Measurements from ENCODE around the gene ARHGAP19. TPM values are rescaled to one million over a fixed set of nuclear protein-coding genes. Genes with fewer than 3 reads are reported as not detected.

The ARHGAP19 gene
- polyA plus RNA-seq, 4 donors = 2.2 to 15.2 (median 3.7) TPM

DNA sequence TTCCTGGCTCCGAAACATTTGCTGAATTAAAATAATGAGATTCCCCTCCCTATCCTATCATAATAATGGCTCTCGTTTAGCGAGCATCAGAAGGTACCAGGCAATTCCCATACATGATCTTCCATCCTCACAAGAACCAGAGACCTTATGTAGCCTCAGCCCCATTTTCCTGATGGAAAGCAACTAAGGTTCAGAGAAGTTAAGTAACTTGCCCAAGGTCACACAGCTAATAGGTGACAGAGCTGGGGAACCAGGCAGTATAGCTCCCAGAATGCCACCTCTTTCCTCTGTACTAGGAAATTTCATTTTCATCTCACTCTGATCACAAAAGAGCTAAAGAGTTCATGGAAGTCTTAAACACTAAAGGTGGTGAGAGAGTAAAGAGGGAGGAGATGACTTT is 109.1 kb downstream of the ARHGAP19 start:
- DNase-seq = no peak
- H3K36me3 ChIP-seq (ENCODE audit: control insufficient read depth in 3 of 3, insufficient read depth in 2 of 3, low read depth in 1 of 3, low read length in 3 of 3) = no peaks in the 10 kb centered on the region
- no peak overlapping the region for H3K27ac ChIP-seq (ENCODE audit: low read depth in 1 of 3, low read length in 2 of 3)
- H3K4me3 ChIP-seq (ENCODE audit: low read depth in 1 of 3, low read length in 3 of 3) = no peak overlapping the region
- H3K27me3 ChIP-seq (ENCODE audit: control insufficient read depth in 3 of 3, insufficient read depth in 3 of 3, low read length in 3 of 3) = peaks cover 8 to 65% (median 43%) of the 10 kb centered on the region in 3 donors
- no peaks in the 10 kb centered on the region for H3K9me3 ChIP-seq (ENCODE audit: control insufficient read depth in 2 of 2, insufficient read depth in 1 of 2, low read depth in 1 of 2, low read length in 1 of 2)
- H3K4me1 ChIP-seq (ENCODE audit: control insufficient read depth in 3 of 3, insufficient read depth in 2 of 3, low read depth in 1 of 3, low read length in 2 of 3) = peaks cover 0 to 6% (median 0%) of the 10 kb centered on the region in 3 donors
- WGBS, 3 donors = 74 to 91% (median 89%) methylated on average over 3 of the region's 3 CpGs
- FAIRE-seq = no peak

GRCh38 chr10:97182288-97182990 is 110.0 kb downstream of the ARHGAP19 start:
- H3K27ac ChIP-seq (ENCODE audit: low read depth in 1 of 3, low read length in 2 of 3) = no peak overlapping the region
- H3K27me3 ChIP-seq (ENCODE audit: control insufficient read depth in 3 of 3, insufficient read depth in 3 of 3, low read length in 3 of 3) = peaks cover 7 to 59% (median 43%) of the 10 kb centered on the region in 3 donors
- 79 to 83% (median 81%) methylated on average over 10 of the region's 10 CpGs for WGBS, 3 donors
- FAIRE-seq (no peak), DNase-seq (no peak)
- H3K4me3 ChIP-seq (ENCODE audit: low read depth in 1 of 3, low read length in 3 of 3) = no peak overlapping the region
- no peaks in the 10 kb centered on the region for H3K36me3 ChIP-seq (ENCODE audit: control insufficient read depth in 3 of 3, insufficient read depth in 2 of 3, low read depth in 1 of 3, low read length in 3 of 3)
- H3K9me3 ChIP-seq (ENCODE audit: control insufficient read depth in 2 of 2, insufficient read depth in 1 of 2, low read depth in 1 of 2, low read length in 1 of 2) = no peaks in the 10 kb centered on the region
- H3K4me1 ChIP-seq (ENCODE audit: control insufficient read depth in 3 of 3, insufficient read depth in 2 of 3, low read depth in 1 of 3, low read length in 2 of 3) = peaks cover 0 to 6% (median 0%) of the 10 kb centered on the region in 3 donors

DNA sequence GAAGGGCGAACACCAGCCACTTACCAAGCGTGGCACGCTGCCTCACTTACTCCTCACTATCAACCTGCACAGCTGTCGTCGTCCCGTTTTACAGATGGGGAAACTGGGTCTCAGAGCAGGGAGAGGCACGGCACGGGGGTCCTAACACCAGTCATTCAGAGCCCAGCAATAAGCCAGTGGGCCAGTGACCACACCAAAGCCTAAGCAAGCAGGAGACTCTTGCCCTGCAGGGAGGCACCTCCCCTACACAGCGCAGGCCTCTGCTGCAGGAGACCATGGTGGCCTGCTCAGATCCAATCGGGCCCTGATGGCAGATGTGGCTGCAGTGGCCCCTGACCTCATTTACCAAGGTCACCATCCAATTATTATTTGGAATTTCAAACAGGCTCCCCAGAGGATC is 111.5 kb downstream of the ARHGAP19 start:
- peaks cover 6 to 48% (median 33%) of the 10 kb centered on the region in 3 donors for H3K27me3 ChIP-seq (ENCODE audit: control insufficient read depth in 3 of 3, insufficient read depth in 3 of 3, low read length in 3 of 3)
- no peaks in the 10 kb centered on the region for H3K9me3 ChIP-seq (ENCODE audit: control insufficient read depth in 2 of 2, insufficient read depth in 1 of 2, low read depth in 1 of 2, low read length in 1 of 2)
- no peak overlapping the region for H3K4me3 ChIP-seq (ENCODE audit: low read depth in 1 of 3, low read length in 3 of 3)
- FAIRE-seq = no peak
- H3K36me3 ChIP-seq (ENCODE audit: control insufficient read depth in 3 of 3, insufficient read depth in 2 of 3, low read depth in 1 of 3, low read length in 3 of 3) = no peaks in the 10 kb centered on the region
- peaks cover 0 to 6% (median 0%) of the 10 kb centered on the region in 3 donors for H3K4me1 ChIP-seq (ENCODE audit: control insufficient read depth in 3 of 3, insufficient read depth in 2 of 3, low read depth in 1 of 3, low read length in 2 of 3)
- H3K27ac ChIP-seq (ENCODE audit: low read depth in 1 of 3, low read length in 2 of 3) = no peak overlapping the region
- WGBS, 3 donors = 87 to 94% (median 89%) methylated on average over 10 of the region's 10 CpGs
- DNase-seq = no peak

GRCh38 chr10:97180363-97180755 is 112.1 kb downstream of the ARHGAP19 start:
- 59 to 71% (median 61%) methylated on average over 8 of the region's 8 CpGs for WGBS, 3 donors
- Histone ChIP-seq H3K36me3 (ENCODE audit: control insufficient read depth in 3 of 3, insufficient read depth in 2 of 3, low read depth in 1 of 3, low read length in 3 of 3) (no peaks in the 10 kb centered on the region), H3K27me3 (ENCODE audit: control insufficient read depth in 3 of 3, insufficient read depth in 3 of 3, low read length in 3 of 3) (peaks cover 6 to 44% (median 29%) of the 10 kb centered on the region in 3 donors), H3K4me3 (ENCODE audit: low read depth in 1 of 3, low read length in 3 of 3) (no peak overlapping the region), H3K9me3 (ENCODE audit: control insufficient read depth in 2 of 2, insufficient read depth in 1 of 2, low read depth in 1 of 2, low read length in 1 of 2) (no peaks in the 10 kb centered on the region), H3K4me1 (ENCODE audit: control insufficient read depth in 3 of 3, insufficient read depth in 2 of 3, low read depth in 1 of 3, low read length in 2 of 3) (peaks cover 0 to 5% (median 0%) of the 10 kb centered on the region in 3 donors), H3K27ac (ENCODE audit: low read depth in 1 of 3, low read length in 2 of 3) (no peak overlapping the region)
- FAIRE-seq = no peak
- DNase-seq = no peak

DNA sequence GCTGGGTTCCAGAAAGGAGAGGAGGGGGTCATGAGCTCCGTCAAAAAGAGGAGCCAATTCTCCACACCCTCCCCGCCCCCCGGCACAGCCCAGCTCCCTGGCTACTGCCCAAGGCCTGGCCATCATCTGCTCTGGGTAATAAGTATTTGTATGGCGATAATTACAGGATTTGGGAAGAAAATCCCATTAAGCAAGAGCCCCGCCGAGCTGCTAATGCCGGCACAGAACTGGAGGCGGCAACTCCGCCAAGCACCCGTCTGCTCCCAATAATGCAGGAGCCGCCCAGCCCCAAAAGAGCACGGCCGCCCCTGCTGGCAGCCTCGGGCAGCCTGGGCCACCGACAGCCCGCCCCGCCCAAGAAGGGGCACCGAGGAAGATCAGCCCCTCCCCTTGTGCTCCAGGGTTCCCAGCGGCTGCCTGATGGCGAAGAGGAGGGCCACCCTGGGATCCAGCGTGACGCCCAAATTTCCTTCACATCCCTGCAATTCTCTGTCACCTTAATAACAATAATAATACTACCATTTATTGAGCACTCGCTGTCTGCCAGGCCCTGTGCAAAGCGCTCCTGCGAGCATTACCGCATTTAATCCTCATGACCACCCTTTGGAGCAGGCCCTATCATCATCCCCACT is 112.6 kb downstream of the ARHGAP19 start:
- FAIRE-seq (no peak), DNase-seq (no peak)
- Histone ChIP-seq H3K4me1 (ENCODE audit: control insufficient read depth in 3 of 3, insufficient read depth in 2 of 3, low read depth in 1 of 3, low read length in 2 of 3) (peaks cover 0 to under 1% (median 0%) of the 10 kb centered on the region in 3 donors), H3K9me3 (ENCODE audit: control insufficient read depth in 2 of 2, insufficient read depth in 1 of 2, low read depth in 1 of 2, low read length in 1 of 2) (no peaks in the 10 kb centered on the region), H3K27me3 (ENCODE audit: control insufficient read depth in 3 of 3, insufficient read depth in 3 of 3, low read length in 3 of 3) (peaks cover 2 to 39% (median 24%) of the 10 kb centered on the region in 3 donors), H3K4me3 (ENCODE audit: low read depth in 1 of 3, low read length in 3 of 3) (no peak overlapping the region), H3K36me3 (ENCODE audit: control insufficient read depth in 3 of 3, insufficient read depth in 2 of 3, low read depth in 1 of 3, low read length in 3 of 3) (no peaks in the 10 kb centered on the region), H3K27ac (ENCODE audit: low read depth in 1 of 3, low read length in 2 of 3) (no peak overlapping the region)
- WGBS, 3 donors = 24 to 34% (median 24%) methylated on average over 26 of the region's 26 CpGs

- FAIRE-seq = no peak
- Histone ChIP-seq H3K4me3 (ENCODE audit: low read depth in 1 of 3, low read length in 3 of 3) (no peak overlapping the region), H3K9me3 (ENCODE audit: control insufficient read depth in 2 of 2, insufficient read depth in 1 of 2, low read depth in 1 of 2, low read length in 1 of 2) (no peaks in the 10 kb centered on the region), H3K36me3 (ENCODE audit: control insufficient read depth in 3 of 3, insufficient read depth in 2 of 3, low read depth in 1 of 3, low read length in 3 of 3) (no peaks in the 10 kb centered on the region), H3K4me1 (ENCODE audit: control insufficient read depth in 3 of 3, insufficient read depth in 2 of 3, low read depth in 1 of 3, low read length in 2 of 3) (no peaks in the 10 kb centered on the region), H3K27me3 (ENCODE audit: control insufficient read depth in 3 of 3, insufficient read depth in 3 of 3, low read length in 3 of 3) (peaks cover 0 to 33% (median 24%) of the 10 kb centered on the region in 3 donors), H3K27ac (ENCODE audit: low read depth in 1 of 3, low read length in 2 of 3) (no peak overlapping the region)
- 40 to 52% (median 46%) methylated on average over 6 of the region's 6 CpGs for WGBS, 3 donors
- DNase-seq = no peak
These were observed 113.1 kb downstream of the ARHGAP19 start for GRCh38 chr10:97179311-97179710.

DNA sequence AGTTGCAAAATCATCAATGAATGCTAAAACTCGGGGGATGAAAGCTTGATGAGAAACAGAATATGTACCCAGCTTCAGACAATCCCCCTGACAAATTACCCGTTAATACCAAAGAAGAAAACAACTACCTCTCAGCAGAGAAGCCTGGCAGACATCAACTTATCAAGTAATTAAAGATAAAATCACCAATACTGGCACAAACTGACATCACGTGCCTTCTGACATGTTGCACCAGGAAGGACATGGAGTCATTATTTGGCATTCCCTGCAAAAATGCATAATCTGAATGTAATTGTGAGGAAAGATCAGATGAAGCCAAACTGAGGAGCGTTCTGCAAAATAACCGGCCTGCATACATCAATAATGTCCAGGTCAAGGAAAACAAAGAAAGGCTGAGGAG is 114.4 kb downstream of the ARHGAP19 start:
- H3K27me3 ChIP-seq (ENCODE audit: control insufficient read depth in 3 of 3, insufficient read depth in 3 of 3, low read length in 3 of 3) = peaks cover 0 to 24% (median 17%) of the 10 kb centered on the region in 3 donors
- no peaks in the 10 kb centered on the region for H3K9me3 ChIP-seq (ENCODE audit: control insufficient read depth in 2 of 2, insufficient read depth in 1 of 2, low read depth in 1 of 2, low read length in 1 of 2)
- H3K4me3 ChIP-seq (ENCODE audit: low read depth in 1 of 3, low read length in 3 of 3) = no peak overlapping the region
- 61 to 65% (median 65%) methylated on average over 5 of the region's 5 CpGs for WGBS, 3 donors
- FAIRE-seq = no peak
- no peak overlapping the region for H3K27ac ChIP-seq (ENCODE audit: low read depth in 1 of 3, low read length in 2 of 3)
- H3K4me1 ChIP-seq (ENCODE audit: control insufficient read depth in 3 of 3, insufficient read depth in 2 of 3, low read depth in 1 of 3, low read length in 2 of 3) = no peaks in the 10 kb centered on the region
- no peaks in the 10 kb centered on the region for H3K36me3 ChIP-seq (ENCODE audit: control insufficient read depth in 3 of 3, insufficient read depth in 2 of 3, low read depth in 1 of 3, low read length in 3 of 3)
- DNase-seq = no peak

DNA sequence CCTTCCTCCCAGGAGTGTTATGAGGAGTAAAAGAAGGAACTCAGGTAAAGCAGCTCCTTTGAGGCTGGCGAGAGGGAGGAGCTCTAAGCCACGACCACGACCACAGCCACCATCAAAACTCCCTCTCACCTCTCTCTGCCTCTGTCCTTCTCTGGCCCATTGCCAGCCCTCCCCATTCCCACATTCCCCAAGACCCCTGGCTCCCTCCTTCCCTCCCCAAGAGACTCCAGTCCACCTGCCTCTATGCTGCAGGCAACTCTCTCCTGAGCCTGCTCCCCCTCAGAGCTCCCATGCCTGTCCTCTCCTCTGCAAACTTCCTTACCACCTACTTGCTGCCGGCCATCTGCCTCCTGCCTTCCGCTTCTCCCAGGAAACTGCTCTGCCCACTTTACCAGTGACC is 116.2 kb downstream of the ARHGAP19 start:
- no peak overlapping the region for H3K27ac ChIP-seq (ENCODE audit: low read depth in 1 of 3, low read length in 2 of 3)
- no peaks in the 10 kb centered on the region for H3K36me3 ChIP-seq (ENCODE audit: control insufficient read depth in 3 of 3, insufficient read depth in 2 of 3, low read depth in 1 of 3, low read length in 3 of 3)
- peaks cover 0 to 22% (median 17%) of the 10 kb centered on the region in 3 donors for H3K27me3 ChIP-seq (ENCODE audit: control insufficient read depth in 3 of 3, insufficient read depth in 3 of 3, low read length in 3 of 3)
- 54 to 61% (median 60%) methylated on average over 5 of the region's 5 CpGs for WGBS, 3 donors
- no peak overlapping the region for H3K4me3 ChIP-seq (ENCODE audit: low read depth in 1 of 3, low read length in 3 of 3)
- no peak for DNase-seq
- H3K4me1 ChIP-seq (ENCODE audit: control insufficient read depth in 3 of 3, insufficient read depth in 2 of 3, low read depth in 1 of 3, low read length in 2 of 3) = no peaks in the 10 kb centered on the region
- no peaks in the 10 kb centered on the region for H3K9me3 ChIP-seq (ENCODE audit: control insufficient read depth in 2 of 2, insufficient read depth in 1 of 2, low read depth in 1 of 2, low read length in 1 of 2)
- FAIRE-seq = no peak
